Glomerular visceral epithelial cell (primary cell): ENCODE measurements around the gene PARVB.

Experiments
- DNase-seq: peaks from one replicate; pipeline ENCODE4 v3.0.0-alpha.2; 2016; ENCODE audit errors: extremely low spot score

Gene PARVB

DNA sequence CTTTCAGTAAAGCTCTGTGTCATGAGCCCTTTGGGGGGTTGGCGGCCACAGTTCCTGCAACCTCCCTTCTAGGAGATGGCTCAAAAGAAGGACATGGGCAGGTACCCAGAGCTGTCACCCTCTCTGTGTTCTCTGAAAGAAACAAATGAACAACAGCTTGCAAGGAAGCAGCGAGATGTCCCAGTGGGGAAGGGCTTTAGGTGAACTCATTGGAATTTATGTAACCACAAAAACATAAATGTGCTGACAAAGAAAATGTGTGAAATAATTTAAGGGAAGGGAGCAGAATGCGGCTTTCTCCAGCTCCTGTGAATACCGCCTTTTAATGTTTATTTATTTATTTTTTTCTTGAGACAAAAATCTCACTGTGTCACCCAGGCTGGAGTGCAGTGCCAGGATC lies 159.9 kb downstream of the PARVB start:
- DNase-seq = no peak

GRCh38 chr22:44185237-44186120 lies 161.4 kb downstream of the PARVB start:
- no peak for DNase-seq

- DNase-seq = no peak
Measured at GRCh38 chr22:44186121-44186510, 162.0 kb downstream of the PARVB start.

DNA sequence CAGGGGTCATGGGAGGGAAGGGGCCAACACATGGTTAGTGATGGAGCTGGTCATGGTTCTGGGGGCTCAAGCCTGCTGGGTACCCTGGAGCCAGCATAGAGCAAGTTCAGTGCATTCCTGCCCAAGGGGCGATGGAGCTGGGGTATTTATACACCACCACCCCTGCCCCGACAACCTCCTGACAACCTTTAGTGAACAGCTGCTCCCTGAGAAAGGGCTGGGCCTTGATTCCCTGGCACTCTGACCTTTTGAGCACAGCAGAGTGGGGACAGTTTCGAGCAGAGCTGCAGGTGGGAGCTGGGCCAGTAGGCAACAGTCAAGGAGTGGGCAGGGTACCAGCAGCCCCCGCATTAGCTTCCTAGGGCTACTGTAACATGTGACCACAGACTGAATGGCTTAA lies 162.6 kb downstream of the PARVB start:
- DNase-seq = no peak

- DNase-seq = no peak
Measured at GRCh38 chr22:44187652-44188230, 163.6 kb downstream of the PARVB start.

DNA sequence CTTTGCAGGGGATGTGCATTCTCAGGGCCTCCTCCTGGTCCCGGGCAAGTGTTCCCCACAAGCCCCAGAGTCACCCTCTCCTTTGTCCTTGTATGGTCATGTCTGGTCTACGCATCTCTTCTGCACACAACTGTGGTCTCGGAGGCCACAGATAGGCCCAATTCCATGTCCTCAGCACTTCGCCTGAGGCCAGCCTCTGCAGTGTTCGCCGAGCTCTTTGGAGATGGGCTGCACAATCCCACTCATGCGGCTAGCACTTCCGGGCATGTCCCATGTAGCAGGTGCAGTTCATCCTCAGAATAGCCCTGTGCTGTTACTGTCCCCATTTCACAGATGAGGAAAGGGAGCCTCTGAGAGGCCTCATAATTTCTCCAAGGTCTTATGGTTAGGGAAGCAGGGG lies 164.2 kb downstream of the PARVB start:
- no peak for DNase-seq

DNA sequence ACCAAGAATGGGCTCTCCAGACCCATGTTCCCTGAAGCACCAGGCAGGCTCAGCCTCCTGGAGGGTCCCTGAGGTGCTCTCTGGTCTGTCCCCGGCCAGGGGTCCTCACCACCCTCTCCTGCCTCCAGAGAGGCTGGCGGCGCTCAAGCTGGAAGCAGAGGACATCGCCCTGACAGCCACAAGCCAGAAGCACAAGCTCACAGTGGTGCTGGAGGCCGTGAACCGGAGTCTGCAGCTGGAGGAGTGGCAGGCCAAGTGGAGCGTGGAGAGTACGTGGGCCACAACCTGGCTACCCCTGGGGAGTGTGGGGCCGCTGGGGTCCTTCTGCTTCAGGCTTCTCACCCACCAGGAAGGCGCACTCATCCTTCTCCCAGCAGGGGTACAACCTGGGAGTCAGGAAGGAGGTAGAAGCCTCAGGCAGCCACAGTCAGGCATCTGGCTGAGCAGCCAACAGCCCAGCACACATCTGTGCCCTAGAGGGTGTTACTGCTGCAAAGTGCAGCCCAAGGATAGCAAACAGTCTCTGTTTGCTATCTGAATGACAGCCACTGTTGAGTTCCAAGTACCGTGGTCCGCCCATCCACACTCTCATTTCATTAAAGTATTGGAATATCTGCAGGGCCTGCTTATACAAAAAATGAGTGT lies 165.0 kb downstream of the PARVB start:
- no peak for DNase-seq

- DNase-seq = no peak
Measured at GRCh38 chr22:44190381-44190976, 166.4 kb downstream of the PARVB start.

DNA sequence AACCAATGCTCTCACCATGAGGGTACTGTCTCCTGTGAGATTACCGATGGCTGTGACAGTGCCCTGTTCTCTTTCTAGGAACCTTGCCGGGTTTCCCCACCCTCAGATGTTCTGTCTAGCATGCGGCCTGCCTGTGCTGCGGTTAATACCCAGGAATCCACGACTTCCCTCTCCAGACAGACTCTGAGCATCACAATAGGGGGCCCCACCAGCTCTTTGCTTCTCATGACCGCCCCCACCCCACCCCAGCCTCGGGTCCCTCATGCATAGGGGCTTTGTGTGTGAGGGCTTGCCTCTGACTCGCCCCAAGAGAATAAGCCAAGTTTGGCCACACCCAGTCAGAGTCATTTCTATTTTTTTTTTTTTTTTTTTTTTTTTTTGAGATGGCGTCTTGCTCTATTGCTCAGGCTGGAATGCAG lies 166.9 kb downstream of the PARVB start:
- DNase-seq = peak; percentile 38

- DNase-seq = no peak
Measured at GRCh38 chr22:44192098-44192815, 168.2 kb downstream of the PARVB start.

DNA sequence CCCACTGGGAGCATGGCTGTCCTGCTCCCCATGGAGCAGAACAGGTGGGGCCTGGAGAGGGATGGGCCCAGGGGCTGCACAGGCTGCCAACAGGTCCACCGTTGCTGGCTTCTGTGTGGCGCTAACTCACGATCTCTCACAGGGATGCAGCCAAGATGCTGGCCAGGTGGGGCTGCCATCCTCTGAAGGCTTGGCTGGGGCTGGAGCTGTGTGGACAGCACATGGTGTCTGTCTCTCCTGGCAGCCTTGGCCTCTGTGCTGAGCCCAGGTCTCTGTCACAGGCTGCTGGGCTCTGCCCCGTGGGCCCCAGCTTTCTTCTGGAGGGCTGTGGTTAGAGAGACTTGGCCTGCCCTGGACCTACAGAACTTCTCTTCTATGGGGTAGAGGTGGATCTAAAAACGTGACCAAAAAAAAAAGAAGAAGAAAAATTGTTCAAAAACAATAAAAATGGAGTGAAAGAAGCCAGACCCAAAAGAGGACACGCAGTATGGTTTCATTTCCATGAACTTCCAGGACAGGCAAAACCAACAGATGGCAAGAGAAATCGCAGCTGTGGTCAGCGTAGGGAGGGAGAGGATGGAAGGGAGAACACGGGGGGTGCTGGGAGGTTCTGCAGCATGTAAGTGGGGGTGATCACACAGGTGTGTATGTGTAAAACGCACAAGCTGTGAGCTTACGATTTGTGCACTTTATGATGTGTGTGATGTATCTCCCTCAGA lies 168.9 kb downstream of the PARVB start:
- DNase-seq = no peak

- peak; percentile 51 for DNase-seq
Measured at GRCh38 chr22:44193535-44193891, 169.4 kb downstream of the PARVB start.

GRCh38 chr22:44194569-44194968 lies 170.5 kb downstream of the PARVB start:
- DNase-seq = no peak

GRCh38 chr22:44195189-44195871 lies 171.2 kb downstream of the PARVB start:
- no peak for DNase-seq

DNA sequence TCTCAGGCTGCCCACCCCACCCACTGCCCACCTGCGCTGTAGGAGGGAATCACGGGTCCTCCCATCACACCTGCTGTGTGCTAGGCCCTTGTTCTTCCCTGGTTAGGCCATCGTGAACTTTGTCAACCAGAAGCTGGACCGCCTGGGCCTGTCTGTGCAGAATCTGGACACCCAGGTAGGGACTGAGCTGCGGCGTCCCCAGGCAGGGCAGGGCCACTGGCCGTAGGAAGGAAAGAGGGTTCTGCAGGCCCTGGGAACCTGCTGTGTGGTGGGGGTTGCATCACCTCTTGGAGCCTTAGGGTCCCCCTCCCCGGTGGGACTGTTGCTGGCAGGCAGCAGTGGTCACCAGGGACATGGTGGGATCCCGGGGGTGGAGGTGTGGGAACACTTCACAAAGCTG lies 172.1 kb downstream of the PARVB start:
- DNase-seq = no peak

GRCh38 chr22:44196731-44197131 lies 172.6 kb downstream of the PARVB start:
- no peak for DNase-seq

DNA sequence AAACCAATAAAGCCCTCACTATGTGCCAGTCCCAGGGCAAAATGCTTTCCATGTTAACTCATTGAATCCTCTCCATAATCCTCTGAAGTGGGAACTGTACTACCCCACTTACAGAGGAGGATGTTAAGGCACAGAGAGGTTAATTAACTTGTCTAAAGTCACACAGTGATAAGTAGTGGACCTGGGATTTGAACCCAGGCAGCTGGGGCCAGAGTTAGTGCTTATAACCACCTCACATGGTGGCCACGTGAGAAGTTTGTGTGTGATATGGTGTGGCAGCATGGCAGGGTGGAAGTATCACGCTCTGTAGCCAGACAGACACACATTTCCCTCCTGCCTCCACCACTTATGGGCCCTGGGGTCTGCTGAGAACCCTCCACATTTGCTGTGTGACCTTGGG lies 173.2 kb downstream of the PARVB start:
- DNase-seq = no peak

- no peak for DNase-seq
Measured at GRCh38 chr22:44199164-44199563, 175.1 kb downstream of the PARVB start.

DNA sequence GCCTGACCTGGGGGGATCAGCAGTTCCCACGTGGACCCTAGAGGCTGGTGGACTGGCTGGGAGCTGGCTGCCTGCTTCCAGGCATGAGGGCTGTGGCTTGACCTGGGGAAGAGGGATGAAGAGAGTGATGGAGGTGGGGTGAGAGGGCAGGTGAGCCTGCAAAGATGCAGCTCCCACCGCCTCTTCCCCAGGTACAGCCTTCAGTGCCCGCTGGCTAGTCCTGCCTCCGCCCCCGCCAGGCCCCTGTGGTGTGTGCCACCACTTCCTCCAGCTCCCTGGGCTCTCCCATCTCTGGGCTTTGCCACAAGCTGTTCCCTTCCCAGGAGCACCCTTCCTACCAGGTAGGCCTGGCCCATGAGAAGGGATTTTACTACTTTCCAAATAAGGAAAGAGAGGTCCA lies 175.8 kb downstream of the PARVB start:
- no peak for DNase-seq

DNA sequence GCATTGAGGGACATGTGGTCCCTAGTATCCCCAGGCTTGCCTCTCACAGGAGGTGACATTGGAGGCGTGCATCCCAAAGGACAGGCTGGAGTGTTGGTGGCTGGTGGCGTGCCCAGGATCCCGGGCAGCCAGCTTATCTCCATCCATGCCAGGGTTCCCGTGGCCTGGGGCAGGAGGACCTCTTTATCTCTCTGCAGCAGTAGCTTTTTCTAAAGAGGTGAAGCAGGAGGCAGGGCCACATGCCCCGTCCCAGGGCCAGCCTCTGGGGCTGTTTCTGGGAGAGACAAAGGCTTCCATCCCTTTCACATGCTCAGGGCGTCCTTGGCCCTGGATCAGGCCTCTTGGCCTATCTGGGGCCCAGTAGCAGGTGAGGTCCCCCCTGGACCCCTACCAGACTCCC lies 176.3 kb downstream of the PARVB start:
- no peak for DNase-seq
